ENCODE data around the gene C3AR1.

DNA sequence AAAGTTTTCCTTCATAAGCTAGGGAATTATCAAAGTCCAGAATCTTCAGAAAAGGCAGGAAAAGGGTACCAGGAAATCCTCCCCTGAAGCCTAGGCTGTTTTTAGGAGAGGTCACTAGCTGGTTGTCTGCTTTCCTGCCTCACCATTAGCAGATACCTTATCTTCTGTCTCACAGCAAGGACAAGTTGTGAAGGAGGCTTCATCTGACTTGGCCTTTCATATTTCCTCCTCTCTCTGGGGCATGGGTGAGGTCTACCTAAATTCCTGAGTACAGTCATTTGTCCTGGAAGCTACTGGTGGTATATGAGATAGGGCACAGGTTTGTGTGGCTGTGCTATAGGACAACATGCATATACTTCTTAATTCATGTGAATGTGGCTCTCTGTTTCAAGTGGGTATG is 31.4 kb downstream of the C3AR1 start:
- TF ChIP-seq POLR2A (IDR thresholded peaks at IDR 0.05) = no peak
- TF ChIP-seq POLR2AphosphoS5 (IDR thresholded peaks at IDR 0.05; ENCODE audit: insufficient read depth in 1 of 2, low read depth in 1 of 2) = no peak
- TF ChIP-seq, protein P1, sequence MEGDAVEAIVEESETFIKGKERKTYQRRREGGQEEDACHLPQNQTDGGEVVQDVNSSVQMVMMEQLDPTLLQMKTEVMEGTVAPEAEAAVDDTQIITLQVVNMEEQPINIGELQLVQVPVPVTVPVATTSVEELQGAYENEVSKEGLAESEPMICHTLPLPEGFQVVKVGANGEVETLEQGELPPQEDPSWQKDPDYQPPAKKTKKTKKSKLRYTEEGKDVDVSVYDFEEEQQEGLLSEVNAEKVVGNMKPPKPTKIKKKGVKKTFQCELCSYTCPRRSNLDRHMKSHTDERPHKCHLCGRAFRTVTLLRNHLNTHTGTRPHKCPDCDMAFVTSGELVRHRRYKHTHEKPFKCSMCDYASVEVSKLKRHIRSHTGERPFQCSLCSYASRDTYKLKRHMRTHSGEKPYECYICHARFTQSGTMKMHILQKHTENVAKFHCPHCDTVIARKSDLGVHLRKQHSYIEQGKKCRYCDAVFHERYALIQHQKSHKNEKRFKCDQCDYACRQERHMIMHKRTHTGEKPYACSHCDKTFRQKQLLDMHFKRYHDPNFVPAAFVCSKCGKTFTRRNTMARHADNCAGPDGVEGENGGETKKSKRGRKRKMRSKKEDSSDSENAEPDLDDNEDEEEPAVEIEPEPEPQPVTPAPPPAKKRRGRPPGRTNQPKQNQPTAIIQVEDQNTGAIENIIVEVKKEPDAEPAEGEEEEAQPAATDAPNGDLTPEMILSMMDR (IDR thresholded peaks at IDR 0.05) = no peak

Measured in vagina (tissue), 2 donors.